Measurements from ENCODE around the gene SORD. TPM values are rescaled to one million over a fixed set of nuclear protein-coding genes. Genes with fewer than 3 reads are reported as not detected.
A peak's percentile ranks its signal among the peaks of the same experiment; 100 is the strongest.

Gene SORD
- total and polyA plus RNA-seq, 7 donors = 2.7 to 8.9 (median 5.2) TPM

DNA sequence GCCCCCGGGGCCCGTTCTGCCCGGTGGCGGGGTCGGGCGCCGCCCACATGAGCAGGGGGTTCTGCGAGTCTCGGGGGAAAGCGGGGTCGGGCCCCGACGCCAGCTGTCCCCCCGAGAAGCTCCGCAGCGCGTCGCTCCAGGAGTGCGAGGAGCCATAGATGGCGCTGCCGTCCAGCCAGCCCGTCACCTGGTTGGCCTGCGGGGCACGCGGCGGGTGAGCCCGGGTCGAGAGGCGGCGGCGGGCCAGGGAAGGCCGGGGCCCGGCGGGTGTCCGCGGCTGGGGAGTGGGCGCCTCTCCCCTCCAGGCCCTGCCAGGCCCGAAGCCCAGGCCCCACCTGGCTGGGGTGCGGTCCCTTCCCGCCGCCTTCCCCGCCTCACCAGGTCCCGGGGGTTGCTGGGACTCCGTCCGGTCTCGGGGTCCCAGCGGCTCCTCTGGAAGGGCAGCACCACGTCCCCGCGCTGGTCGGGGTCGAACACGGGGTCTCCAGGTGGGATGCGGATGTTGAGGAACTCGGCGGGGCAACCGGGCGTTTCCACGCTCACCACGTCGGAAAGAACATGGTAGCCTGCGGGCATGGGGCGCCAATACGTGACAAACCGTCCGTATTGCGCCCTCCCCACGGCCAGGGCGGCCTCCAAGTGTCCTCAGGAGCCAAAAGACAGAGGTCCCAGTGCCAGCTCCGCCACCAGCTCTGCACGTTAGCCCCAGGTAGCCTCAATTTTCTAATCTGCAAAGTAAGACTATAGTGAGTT is 88.6 kb downstream of the SORD start:
- ATAC-seq (no peak), DNase-seq (no peak)
- WGBS, 3 donors = 3 to 5% (median 3%) methylated on average over 42 to 71 of the region's 71 CpGs
- intact Hi-C loops (cut with DNase I) = no loop called here
- H3K9me3 ChIP-seq = no peaks in the 10 kb centered on the region
- H3K36me3 ChIP-seq (ENCODE audit: insufficient read depth in 1 of 2, low read depth in 1 of 2) = no peaks in the 10 kb centered on the region
- TF ChIP-seq, protein P1, sequence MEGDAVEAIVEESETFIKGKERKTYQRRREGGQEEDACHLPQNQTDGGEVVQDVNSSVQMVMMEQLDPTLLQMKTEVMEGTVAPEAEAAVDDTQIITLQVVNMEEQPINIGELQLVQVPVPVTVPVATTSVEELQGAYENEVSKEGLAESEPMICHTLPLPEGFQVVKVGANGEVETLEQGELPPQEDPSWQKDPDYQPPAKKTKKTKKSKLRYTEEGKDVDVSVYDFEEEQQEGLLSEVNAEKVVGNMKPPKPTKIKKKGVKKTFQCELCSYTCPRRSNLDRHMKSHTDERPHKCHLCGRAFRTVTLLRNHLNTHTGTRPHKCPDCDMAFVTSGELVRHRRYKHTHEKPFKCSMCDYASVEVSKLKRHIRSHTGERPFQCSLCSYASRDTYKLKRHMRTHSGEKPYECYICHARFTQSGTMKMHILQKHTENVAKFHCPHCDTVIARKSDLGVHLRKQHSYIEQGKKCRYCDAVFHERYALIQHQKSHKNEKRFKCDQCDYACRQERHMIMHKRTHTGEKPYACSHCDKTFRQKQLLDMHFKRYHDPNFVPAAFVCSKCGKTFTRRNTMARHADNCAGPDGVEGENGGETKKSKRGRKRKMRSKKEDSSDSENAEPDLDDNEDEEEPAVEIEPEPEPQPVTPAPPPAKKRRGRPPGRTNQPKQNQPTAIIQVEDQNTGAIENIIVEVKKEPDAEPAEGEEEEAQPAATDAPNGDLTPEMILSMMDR (IDR thresholded peaks at IDR 0.05) = no peak
- peaks cover 3 to 79% (median 52%) of the 10 kb centered on the region in 3 donors for H3K27me3 ChIP-seq (ENCODE audit: insufficient read depth in 3 of 3, low read length in 2 of 3)
- no peak overlapping the region for H3K4me3 ChIP-seq
- H3K27ac ChIP-seq = no peak overlapping the region
- peaks cover 9% of the 10 kb centered on the region for H3K4me1 ChIP-seq

DNA sequence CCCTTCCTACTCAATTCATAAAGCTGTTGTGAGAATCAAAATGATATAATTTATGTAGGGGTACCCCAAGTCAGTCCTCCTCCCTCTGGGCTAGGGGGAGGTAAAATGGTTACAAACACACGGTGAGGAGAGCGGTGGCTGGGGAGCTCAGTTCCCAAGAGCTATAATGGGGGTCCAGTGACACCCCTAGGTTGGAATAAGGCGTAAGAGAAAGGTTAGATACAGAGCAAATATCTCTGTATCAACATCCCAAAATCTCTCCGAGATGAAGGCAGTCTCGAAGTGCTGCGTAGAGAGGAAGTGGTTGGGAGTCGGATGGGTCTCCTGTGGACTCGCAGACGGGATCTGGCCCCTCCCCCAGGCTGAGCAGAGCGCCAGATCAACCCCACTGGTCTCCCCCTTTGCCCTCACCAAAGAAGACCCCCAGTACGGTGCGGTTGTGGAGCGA is 89.2 kb downstream of the SORD start:
- H3K27me3 ChIP-seq (ENCODE audit: insufficient read depth in 3 of 3, low read length in 2 of 3) = peaks cover 3 to 85% (median 54%) of the 10 kb centered on the region in 3 donors
- no peak for DNase-seq
- H3K4me1 ChIP-seq = peaks cover 15% of the 10 kb centered on the region
- 1 to 5% (median 4%) methylated on average over 13 of the region's 13 CpGs for WGBS, 3 donors
- no peak overlapping the region for H3K27ac ChIP-seq
- ATAC-seq = no peak
- H3K9me3 ChIP-seq = no peaks in the 10 kb centered on the region
- H3K4me3 ChIP-seq = peak overlapping the region; percentile 10
- TF ChIP-seq, protein P1 (IDR thresholded peaks at IDR 0.05) = no peak
- intact Hi-C loops (cut with DNase I) = no loop called here
- H3K36me3 ChIP-seq (ENCODE audit: insufficient read depth in 1 of 2, low read depth in 1 of 2) = no peaks in the 10 kb centered on the region

DNA sequence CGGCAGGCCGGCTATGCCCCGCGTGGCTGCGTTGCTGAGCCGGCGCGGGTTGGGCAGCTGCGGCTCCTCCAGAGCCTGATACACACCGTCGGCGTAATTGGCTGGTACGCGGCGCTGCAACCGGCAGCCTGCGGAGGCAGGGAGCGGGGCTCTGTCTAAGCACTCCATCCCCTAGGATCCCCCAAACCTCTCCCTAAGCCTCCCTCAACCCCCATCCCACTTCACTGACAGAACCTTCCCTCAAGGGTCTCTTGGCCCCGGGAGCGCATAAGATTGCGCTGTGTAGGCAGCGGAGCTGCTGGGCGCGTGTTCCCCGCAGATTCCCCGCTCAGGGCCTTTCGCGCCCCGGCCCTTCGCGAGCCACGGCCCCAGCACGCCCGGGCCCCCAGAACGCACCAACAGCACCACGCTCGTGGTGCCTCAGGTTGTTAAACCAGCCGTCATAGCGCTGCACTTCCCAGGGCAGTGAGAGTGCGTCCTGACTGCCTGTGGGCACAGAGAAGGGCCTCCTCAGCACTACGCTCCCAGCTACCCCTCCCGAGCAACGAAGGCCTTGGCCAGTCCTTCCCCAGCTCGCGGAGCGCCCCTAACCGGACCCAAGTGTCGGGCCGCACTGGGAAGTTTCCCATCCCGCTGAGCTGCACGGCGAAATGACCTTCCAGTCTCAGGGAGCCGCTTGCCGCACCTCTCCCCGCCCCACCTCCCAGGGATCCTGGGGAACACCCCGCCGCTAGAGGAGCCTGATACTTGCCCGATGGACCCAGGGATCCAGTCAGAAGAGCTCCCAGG is 89.8 kb downstream of the SORD start:
- TF ChIP-seq, protein P1 (IDR thresholded peaks at IDR 0.05) = no peak
- no peaks in the 10 kb centered on the region for H3K36me3 ChIP-seq (ENCODE audit: insufficient read depth in 1 of 2, low read depth in 1 of 2)
- WGBS, 3 donors = 1 to 2% (median 1%) methylated on average over 57 to 58 of the region's 58 CpGs
- ATAC-seq = no peak
- H3K4me3 ChIP-seq = peak overlapping the region; percentile 10
- DNase-seq = no peak
- peaks cover 3 to 92% (median 54%) of the 10 kb centered on the region in 3 donors for H3K27me3 ChIP-seq (ENCODE audit: insufficient read depth in 3 of 3, low read length in 2 of 3)
- H3K4me1 ChIP-seq = peaks cover 21% of the 10 kb centered on the region
- no peaks in the 10 kb centered on the region for H3K9me3 ChIP-seq
- H3K27ac ChIP-seq = no peak overlapping the region
- intact Hi-C loops (cut with DNase I) = no loop called here

DNA sequence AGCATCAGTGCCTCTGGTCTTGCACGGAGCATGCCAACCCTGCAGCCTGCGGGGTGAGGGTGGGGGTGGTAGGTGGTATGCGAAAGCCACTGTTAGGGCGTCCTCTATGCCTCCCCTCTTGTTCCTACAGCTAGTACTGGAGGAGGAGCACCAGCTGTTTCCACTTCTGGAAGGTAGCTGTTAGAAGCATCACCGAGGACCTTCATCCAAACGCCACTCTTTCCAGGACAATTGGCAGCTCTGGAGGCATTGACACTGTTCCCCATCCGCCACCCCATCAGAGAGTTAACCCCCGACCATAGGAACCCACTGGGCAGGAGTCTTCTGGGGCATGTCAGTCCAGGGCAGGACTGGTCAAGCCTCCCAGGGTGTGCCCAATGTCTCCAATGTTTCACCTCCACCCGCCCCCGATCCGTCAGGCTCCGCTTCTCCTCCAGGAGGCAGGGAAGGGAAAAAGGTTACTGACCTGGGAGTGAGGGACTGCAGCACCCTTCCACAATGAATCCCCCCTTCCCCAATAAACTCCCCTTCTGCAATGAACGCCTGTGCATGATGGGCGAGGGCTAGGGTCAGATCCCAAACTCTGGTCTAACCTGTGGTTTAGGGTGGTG is 90.5 kb downstream of the SORD start:
- H3K27ac ChIP-seq = no peak overlapping the region
- no peaks in the 10 kb centered on the region for H3K9me3 ChIP-seq
- H3K36me3 ChIP-seq (ENCODE audit: insufficient read depth in 1 of 2, low read depth in 1 of 2) = no peaks in the 10 kb centered on the region
- H3K27me3 ChIP-seq (ENCODE audit: insufficient read depth in 3 of 3, low read length in 2 of 3) = peaks cover 3 to 90% (median 50%) of the 10 kb centered on the region in 3 donors
- no peak overlapping the region for H3K4me3 ChIP-seq
- intact Hi-C loops (cut with DNase I) = no loop called here
- no peak for DNase-seq
- WGBS, 3 donors = 3 to 7% (median 7%) methylated on average over 14 of the region's 14 CpGs
- TF ChIP-seq, protein P1 (IDR thresholded peaks at IDR 0.05) = no peak
- ATAC-seq = no peak
- H3K4me1 ChIP-seq = peaks cover 22% of the 10 kb centered on the region

Data from psoas muscle (tissue), 8 donors.